HG02885 (cell line): ENCODE results near the gene ASTN2.

Experiments used
- ATAC-seq: cut with Tn5 transposase; IDR thresholded peaks from one replicate; pipeline ENCODE4 v1.9.1; 2021; ENCODE audit warnings: mild to moderate bottlenecking; ENCODE audit not compliant: unreplicated experiment, poor library complexity

ASTN2 gene

GRCh38 chr9:116546711-116547581 is 867.9 kb downstream of the ASTN2 start:
- ATAC-seq, result no peak

DNA sequence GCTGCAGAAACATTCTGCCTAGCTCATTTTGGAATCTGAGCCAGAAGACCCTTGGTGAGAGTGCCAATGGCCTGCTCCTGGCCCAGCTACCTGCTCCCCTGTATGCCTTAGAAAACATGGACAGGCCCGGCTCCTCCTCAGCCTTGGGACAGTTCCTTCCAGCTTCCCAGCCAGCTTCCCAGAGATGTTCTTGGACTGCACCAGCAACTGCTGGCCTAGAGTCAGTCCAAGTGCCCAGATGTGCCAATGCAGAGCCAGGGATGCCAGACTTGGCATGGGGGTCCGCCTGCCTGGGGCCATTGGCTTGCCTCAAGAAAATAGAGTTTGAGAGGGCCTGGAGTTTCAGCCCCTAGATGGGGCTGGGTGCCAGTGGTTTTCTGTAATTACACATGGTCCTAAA is 870.0 kb downstream of the ASTN2 start:
- no peak for ATAC-seq

GRCh38 chr9:116543731-116544400 is 871.0 kb downstream of the ASTN2 start:
- ATAC-seq, result no peak

DNA sequence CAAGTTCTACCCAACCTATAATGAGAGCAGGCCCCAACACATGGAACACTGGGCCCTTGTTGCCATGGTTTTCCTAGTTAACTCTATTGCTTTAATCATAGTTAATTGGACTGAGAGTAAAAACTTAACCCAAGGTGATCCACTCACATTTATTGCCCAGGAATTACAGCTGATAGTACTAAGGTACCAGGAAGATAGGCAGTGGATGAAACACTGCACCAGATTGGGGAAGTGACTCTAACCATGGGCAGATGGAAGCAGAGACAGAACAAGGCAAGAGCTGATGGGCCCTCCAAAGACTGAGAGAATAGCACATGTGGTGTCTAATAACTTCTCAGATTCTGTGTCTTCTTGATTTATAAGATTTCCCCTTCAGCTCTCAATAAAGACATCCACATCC is 873.5 kb downstream of the ASTN2 start:
- ATAC-seq, result no peak

GRCh38 chr9:116539549-116539948 is 875.3 kb downstream of the ASTN2 start:
- no peak for ATAC-seq

DNA sequence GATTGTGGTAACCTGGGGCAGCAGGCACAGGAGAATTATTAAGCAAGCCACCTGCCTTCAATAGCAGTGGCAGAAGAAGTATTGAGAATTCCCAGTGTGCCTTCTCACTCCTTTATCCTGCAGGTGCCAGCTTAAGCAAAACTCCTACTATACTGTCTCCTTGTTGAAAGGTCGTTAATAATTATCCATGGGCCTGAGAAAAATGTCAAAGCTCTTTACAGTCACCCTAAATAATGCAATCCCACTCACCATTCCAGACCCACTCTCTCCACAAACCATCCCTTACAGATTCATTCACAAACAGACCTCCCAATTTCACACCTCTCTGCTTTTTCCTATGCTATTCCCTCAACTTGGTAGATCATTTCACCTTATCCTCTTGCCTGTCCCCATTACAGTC is 889.2 kb downstream of the ASTN2 start:
- no peak for ATAC-seq

GRCh38 chr9:116524778-116525470 is 889.9 kb downstream of the ASTN2 start:
- ATAC-seq, result no peak

GRCh38 chr9:116520218-116520617 is 894.6 kb downstream of the ASTN2 start:
- no peak for ATAC-seq

DNA sequence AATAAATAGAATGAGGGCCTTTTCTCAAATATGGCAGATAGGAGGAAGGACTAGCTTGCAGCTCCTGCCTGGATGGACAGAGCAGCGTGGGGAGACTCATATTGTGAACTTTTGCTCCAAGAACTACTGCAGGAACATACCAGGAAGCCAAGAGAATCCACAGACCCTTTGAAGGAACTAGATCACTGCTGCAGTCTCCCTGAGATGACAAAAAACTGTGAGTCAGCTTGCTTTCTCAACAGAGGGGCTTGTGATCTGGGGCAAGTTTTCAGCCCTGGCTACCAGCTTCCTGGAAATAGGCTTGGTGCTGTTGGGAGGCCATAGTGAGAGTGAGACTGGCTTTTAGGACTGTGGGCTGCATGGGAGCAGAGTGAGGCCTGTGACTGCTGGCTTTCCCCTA is 898.4 kb downstream of the ASTN2 start:
- ATAC-seq, result no peak

GRCh38 chr9:116515541-116515940 is 899.3 kb downstream of the ASTN2 start:
- ATAC-seq, result no peak

- ATAC-seq, result no peak
Measured at GRCh38 chr9:116506685-116507084, 908.2 kb downstream of the ASTN2 start.

- ATAC-seq, result peak; percentile 88
Measured at GRCh38 chr9:116504893-116505480, 909.9 kb downstream of the ASTN2 start.

DNA sequence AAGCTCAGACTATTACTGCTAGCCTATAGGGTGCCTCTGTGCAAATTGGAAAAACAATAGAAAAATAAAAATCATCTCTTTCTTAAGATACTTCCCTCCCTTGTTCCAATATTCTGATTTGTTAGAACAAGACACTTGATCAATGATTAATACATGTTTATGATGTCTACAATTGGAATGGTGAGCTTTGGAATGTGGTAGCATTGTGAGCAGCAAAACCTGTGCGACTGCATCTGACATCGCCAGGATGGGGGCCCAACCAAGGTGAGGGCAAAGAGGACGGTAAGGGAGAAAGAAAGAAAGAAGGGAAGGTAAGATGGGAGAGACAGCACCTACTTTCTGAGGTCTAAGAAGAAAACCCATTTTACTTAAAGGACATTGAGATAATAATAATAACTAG is 910.8 kb downstream of the ASTN2 start:
- ATAC-seq, result no peak

DNA sequence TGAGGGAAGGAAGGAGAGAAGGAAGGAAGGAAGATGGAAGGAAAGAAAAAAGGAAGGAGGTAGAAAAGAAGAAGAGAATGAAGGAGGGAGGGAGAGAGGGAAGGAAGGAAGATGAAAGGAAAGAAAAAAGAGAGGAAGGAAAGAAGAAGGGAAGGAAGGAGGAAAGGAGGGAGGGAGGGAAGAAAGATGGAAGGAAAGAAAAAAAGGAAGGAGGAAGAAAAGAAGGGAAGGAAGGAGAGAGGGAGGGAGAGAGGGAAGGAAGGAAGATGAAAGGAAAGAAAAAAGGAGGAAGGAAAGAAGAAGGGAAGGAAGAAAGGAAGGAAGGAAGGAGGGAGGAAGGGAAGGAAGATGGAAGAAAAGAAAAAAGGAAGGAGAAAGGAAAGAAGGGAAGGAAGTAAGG is 912.1 kb downstream of the ASTN2 start:
- ATAC-seq, result no peak

DNA sequence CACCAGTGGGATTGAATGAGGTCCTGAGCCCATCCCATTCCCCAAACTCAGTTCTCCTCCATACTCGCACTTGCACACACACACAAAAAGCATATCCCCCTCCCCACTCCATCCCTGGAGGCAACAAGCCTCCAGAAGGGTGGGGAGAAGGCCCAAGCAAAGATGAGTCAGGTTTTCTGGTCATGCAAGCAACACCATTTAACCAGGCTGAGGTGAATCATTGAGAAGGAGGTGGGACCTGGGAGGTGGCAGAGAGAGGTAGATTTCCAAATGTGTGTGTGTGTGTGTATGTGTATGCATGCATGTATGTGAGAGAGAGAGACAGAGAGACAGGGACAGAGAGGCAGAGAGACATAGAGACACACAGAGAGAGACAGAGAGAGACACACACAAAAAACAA is 913.0 kb downstream of the ASTN2 start:
- no peak for ATAC-seq

- no peak for ATAC-seq
Measured at GRCh38 chr9:116499986-116500871, 914.6 kb downstream of the ASTN2 start.

DNA sequence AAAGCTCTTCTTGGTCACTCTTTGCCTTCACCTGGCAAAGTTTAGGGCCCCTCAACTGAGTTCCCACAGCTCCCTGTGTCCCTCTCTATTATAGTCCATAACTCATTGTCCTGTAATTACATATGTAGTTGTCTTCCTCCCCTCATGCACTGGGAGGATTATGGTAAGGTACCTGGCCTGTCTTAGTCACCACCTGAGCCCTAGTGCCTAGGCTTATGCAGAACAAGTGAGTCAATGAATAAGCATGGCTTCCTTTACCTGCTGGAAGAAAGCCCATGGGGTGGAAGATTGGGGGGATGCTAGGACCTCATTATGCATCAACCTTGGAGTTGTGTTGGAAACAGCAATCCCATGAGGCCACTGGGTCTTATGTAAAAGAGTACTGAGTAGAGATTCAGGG is 915.4 kb downstream of the ASTN2 start:
- ATAC-seq, result no peak

DNA sequence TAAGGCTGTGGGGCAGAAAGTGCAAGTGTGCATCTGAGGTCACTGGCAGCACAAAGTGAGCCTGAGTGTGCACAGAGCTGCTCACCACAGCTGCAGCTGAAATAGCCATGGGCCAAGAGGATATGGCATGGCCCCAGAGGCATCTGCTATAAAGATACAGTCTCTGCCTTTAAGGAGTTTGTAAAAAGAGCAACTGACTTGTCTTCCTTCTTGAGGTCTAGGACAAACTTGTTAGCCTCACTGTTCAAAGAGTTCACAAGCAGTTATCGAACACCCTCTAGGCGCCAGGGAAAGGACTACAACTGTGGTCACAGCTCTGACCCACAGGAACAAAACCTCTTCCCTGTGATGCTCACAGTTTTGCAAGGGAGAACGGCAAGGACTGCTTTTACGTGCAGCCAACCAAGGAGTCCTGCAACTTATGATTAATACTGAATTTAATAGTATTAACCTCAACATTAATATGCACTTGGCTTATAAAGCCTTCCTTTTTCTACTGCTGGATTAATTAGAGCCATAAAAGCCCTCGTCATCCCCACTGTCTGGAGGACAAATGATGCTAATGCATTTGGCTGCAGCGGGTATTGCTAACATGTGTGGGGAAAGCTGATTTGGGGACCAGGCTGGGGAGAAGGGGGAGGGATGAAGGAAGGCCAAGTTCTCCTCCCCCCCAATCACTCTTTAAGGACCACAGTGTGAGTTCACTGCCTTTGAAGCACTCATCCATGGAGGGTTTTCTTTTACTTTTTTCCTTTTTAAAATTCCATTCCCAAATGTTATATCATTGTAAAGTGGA is 917.6 kb downstream of the ASTN2 start:
- no peak for ATAC-seq

GRCh38 chr9:116496167-116496566 is 918.7 kb downstream of the ASTN2 start:
- ATAC-seq, result no peak
